Choroid plexus epithelial cell (primary cell): ENCODE measurements around the gene PPP1R7.

ENCODE experiments used
- DNase-seq: peaks from one replicate; pipeline ENCODE4 v3.0.0-alpha.2; 2010; ENCODE audit warnings: low read depth
- H3K4me3 ChIP-seq: 2 replicates; pipeline ENCODE4 v1.5.1; 2011; ENCODE audit warnings: low read depth, mild to moderate bottlenecking, control low read depth, low read length, moderate library complexity
- CTCF ChIP-seq: conservative IDR thresholded peaks from 2 replicates; pipeline ENCODE4 v1.5.1; 2011; ENCODE audit warnings: low read depth, mild to moderate bottlenecking, control low read depth, inconsistent platforms, low read length, moderate library complexity

The PPP1R7 gene

GRCh38 chr2:241218131-241219029 lies 68.1 kb downstream of the PPP1R7 start:
- DNase-seq: peak; percentile 13

GRCh38 chr2:241219030-241219382 lies 68.7 kb downstream of the PPP1R7 start:
- no peak overlapping the region for H3K4me3 ChIP-seq
- TF ChIP-seq CTCF: no peak
- DNase-seq: no peak

More at GRCh38 chr2:241218131-241219029, 68.1 kb downstream of the PPP1R7 start:
- TF ChIP-seq CTCF: peak; percentile 27
- H3K4me3 ChIP-seq: peak overlapping the region; percentile 59

DNA sequence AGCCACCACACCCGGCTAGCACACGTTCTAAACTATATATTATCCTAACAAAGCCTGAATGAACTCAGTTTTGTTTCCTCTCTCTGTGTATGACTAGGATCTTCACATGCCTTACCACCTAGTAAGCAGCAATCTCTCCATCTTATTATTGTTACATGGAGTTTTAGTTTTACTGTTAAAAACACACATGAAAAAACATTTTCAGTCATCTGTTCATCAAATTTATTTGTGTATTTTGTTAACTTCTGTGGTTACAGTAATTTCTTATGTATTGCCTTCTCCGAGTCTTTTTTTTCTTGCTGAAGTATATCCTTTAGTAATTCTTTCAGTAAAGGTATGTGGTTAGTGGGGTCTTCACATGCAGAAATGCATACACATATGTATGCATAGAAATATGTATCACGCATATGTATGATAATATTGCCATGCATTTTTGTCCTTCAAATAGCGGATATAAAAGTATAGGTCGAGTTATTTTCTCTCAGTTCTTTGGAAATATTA lies 69.6 kb downstream of the PPP1R7 start:
- DNase-seq: no peak
- no peak overlapping the region for H3K4me3 ChIP-seq
- no peak for TF ChIP-seq CTCF

DNA sequence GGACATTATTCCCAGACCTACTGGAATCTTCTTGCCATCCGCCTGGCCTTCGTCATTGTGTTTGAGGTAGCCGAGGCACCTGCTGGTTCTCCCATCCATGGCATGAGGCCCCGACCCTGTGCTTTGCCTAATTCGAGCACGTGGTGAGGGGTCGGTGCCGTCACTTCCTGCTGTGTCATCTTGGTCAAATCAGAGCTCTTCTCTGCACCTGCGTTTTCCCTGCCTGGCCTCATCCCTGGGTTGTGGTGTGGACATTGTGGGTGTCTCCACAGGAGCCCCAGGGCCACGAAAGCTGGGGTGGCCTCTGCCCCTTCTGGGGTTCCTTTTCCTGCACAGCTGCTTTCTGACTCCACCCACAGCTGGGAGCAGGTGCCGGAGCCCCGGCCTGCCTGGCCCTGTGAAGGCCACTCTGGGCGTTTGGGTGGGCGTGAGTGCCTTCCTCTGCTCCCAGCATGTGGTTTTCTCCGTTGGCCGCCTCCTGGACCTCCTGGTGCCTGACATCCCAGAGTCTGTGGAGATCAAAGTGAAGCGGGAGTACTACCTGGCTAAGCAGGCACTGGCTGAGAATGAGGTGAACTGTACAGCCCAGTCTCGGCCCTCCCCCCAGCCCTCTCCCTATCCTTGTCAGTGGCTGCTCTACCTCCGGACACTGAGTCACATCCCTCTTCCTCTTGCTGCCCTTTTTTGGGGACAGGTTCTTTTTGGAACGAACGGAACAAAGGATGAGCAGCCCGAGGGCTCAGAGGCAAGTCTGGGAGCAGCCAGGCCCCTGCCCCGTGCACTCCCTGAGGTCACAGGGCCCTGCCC lies 73.1 kb downstream of the PPP1R7 start:
- DNase-seq: no peak
- TF ChIP-seq CTCF: no peak
- no peak overlapping the region for H3K4me3 ChIP-seq

- TF ChIP-seq CTCF: peak; percentile 13
- no peak overlapping the region for H3K4me3 ChIP-seq
- peak; percentile 48 for DNase-seq
These were observed 74.0 kb downstream of the PPP1R7 start for GRCh38 chr2:241224018-241224850.

DNA sequence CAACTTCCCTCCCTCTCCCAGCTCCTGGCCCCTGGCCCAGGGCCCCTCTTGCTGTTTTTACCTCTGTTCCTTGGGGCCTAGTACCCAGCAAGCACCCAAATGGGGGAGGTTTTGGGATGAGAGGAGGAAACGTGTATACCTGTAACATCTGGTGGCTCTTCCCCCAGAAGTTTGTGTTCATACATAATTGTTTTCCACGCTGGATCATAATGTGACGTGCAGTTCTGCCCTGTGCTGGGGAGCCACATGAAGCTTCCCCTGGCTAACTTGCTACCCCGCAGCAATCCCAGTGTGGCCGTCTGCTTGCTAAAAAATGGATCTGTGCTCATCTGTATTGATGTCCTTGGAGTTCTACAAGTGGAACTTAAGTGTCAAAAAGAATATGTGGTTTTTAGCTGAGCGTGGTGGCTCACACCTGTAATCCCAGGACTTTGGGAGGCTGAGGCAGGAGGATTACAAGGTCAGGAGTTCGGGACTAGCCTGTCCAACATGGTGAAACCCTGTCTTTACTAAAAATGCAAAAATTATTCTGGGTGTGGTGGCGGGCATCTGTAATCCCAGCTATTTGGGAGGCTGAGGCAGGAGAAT lies 74.7 kb downstream of the PPP1R7 start:
- H3K4me3 ChIP-seq: no peak overlapping the region
- no peak for DNase-seq
- no peak for TF ChIP-seq CTCF
